Inferior parietal cortex (tissue), 1 donor: ENCODE measurements around the gene RPS24.
"Not testable (repeated sequence)": the region's sequence is repeated elsewhere in the genome, so short reads cannot be mapped to it uniquely, and the experiment has no call there.

Source experiments
- DNase-seq: peaks from one replicate; pipeline ENCODE4 v3.0.0-alpha.2; 2016; ENCODE audit errors: extremely low spot score

Gene RPS24

GRCh38 chr10:78033637-78034470 lies at the start of gene RPS24:
Gene RPS24, plus strand, starts transcription at chr10:78033863. Its CDS starts 39 bp downstream, at chr10:78033902.
- peak; percentile 95 for DNase-seq

GRCh38 chr10:77984986-77985385 lies 48.7 kb upstream of the RPS24 start:
- no peak for DNase-seq

GRCh38 chr10:77987671-77988255 lies 45.9 kb upstream of the RPS24 start:
- DNase-seq = no peak

GRCh38 chr10:77989081-77989724 lies 44.5 kb upstream of the RPS24 start:
- DNase-seq = peak; percentile 42

GRCh38 chr10:77993620-77994019 lies 40.0 kb upstream of the RPS24 start:
- DNase-seq = no peak

- DNase-seq = not testable (repeated sequence)
These were observed 34.9 kb upstream of the RPS24 start for GRCh38 chr10:77998780-77999179.

- DNase-seq = no peak
These were observed 33.5 kb upstream of the RPS24 start for GRCh38 chr10:78000206-78000605.

- DNase-seq = no peak
These were observed 32.6 kb upstream of the RPS24 start for GRCh38 chr10:78000956-78001472.

GRCh38 chr10:78002541-78003288 lies 30.9 kb upstream of the RPS24 start:
- DNase-seq = peak; percentile 33

- DNase-seq = no peak
These were observed 29.2 kb upstream of the RPS24 start for GRCh38 chr10:78004215-78005026.

GRCh38 chr10:78007172-78007571 lies 26.5 kb upstream of the RPS24 start:
- no peak for DNase-seq

- DNase-seq = no peak
These were observed 24.0 kb upstream of the RPS24 start for GRCh38 chr10:78009662-78010061.

GRCh38 chr10:78010278-78010677 lies 23.4 kb upstream of the RPS24 start:
- no peak for DNase-seq

GRCh38 chr10:78011065-78011464 lies 22.6 kb upstream of the RPS24 start:
- no peak for DNase-seq

GRCh38 chr10:78013564-78013963 lies 20.1 kb upstream of the RPS24 start:
- no peak for DNase-seq

- DNase-seq = no peak
These were observed 18.1 kb upstream of the RPS24 start for GRCh38 chr10:78015546-78015945.

GRCh38 chr10:78017856-78018255 lies 15.8 kb upstream of the RPS24 start:
- no peak for DNase-seq

GRCh38 chr10:78019264-78019663 lies 14.4 kb upstream of the RPS24 start:
- no peak for DNase-seq

- DNase-seq = no peak
These were observed 12.5 kb upstream of the RPS24 start for GRCh38 chr10:78021201-78021600.

GRCh38 chr10:78023741-78024140 lies 9.9 kb upstream of the RPS24 start:
- no peak for DNase-seq
